ENCODE measurements around the gene HOXC5.

- TF ChIP-seq POLR2A (IDR thresholded peaks at IDR 0.05) = no peak
- no peak for TF ChIP-seq CTCF (IDR thresholded peaks at IDR 0.05)
Observed at GRCh38 chr12:54065677-54066076, 32.8 kb downstream of the HOXC5 start.
